CD14-positive monocyte (primary cell): ENCODE measurements around the gene OR52B2. TPM values are rescaled to one million over a fixed set of nuclear protein-coding genes. Genes with fewer than 3 reads are reported as not detected.

ENCODE experiments used
- DNase-seq, 3 donors: peaks; one replicate each; pipeline ENCODE4 v3.0.0-alpha.2; 2011 to 2022
- H2AFZ ChIP-seq: 2 replicates; pipeline ENCODE4 v1.6.0; 2012; ENCODE audit warnings: mild to moderate bottlenecking, low read depth, low read length, inconsistent platforms; ENCODE audit not compliant: insufficient read depth, poor library complexity, severe bottlenecking
- H3K27ac ChIP-seq, 2 donors: 1 replicate in 1 of 2; 2 replicates in 1 of 2; pipeline ENCODE4 v1.5.1; 2012 to 2013; ENCODE audit warnings: low read length in 2 of 2, control low read depth in 1 of 2, inconsistent platforms in 1 of 2, low read depth in 1 of 2, mild to moderate bottlenecking in 1 of 2
- H3K27me3 ChIP-seq, 2 donors: one replicate each; pipeline versions ENCODE4 v1.6.0 to v1.6.1; 2011 to 2013; ENCODE audit warnings: low read length in 2 of 2; ENCODE audit not compliant: control insufficient read depth in 2 of 2, insufficient read depth in 2 of 2
- H3K36me3 ChIP-seq, 2 donors: replicated peaks in 1 of 2; 1 replicate in 1 of 2; 2 replicates in 1 of 2; pipeline versions ENCODE4 v1.5.1 to v1.6.1; 2012 to 2013; ENCODE audit warnings: low read length in 2 of 2, control low read depth in 1 of 2, inconsistent platforms in 1 of 2, mild to moderate bottlenecking in 1 of 2; ENCODE audit not compliant: insufficient read depth in 2 of 2, control insufficient read depth in 1 of 2
- H3K4me1 ChIP-seq, 2 donors: 1 replicate in 1 of 2; 2 replicates in 1 of 2; pipeline versions ENCODE4 v1.5.1 to v1.6.1; 2012 to 2013; ENCODE audit warnings: low read length in 2 of 2, control low read depth in 1 of 2, inconsistent platforms in 1 of 2, mild to moderate bottlenecking in 1 of 2, moderate library complexity in 1 of 2; ENCODE audit not compliant: insufficient read depth in 2 of 2, control insufficient read depth in 1 of 2
- H3K4me2 ChIP-seq: replicated peaks from 2 replicates; pipeline ENCODE3; 2012; ENCODE audit warnings: low read length, moderate library complexity, mild to moderate bottlenecking; ENCODE audit not compliant: poor library complexity, severe bottlenecking; ENCODE audit errors: extremely low read depth
- H3K4me3 ChIP-seq, 3 experiments: fragments of 200-600 bp in 1 of 3; sonication (generic) in 1 of 3; replicated peaks in 1 of 3; 1 replicate in 2 of 3; 2 replicates in 1 of 3; pipeline ENCODE4 v1.5.1; 2011 to 2013; ENCODE audit warnings: low read length in 3 of 3, mild to moderate bottlenecking in 3 of 3, control low read depth in 2 of 3, low read depth in 2 of 3, inconsistent platforms in 1 of 3, moderate library complexity in 1 of 3
- H3K79me2 ChIP-seq: 2 replicates; pipeline ENCODE4 v1.6.0; 2012; ENCODE audit warnings: mild to moderate bottlenecking, control low read depth, inconsistent platforms, low read length, moderate library complexity; ENCODE audit not compliant: insufficient read depth
- H3K9ac ChIP-seq: 2 replicates; pipeline ENCODE4 v1.6.0; 2017; ENCODE audit warnings: low read length, mild to moderate bottlenecking; ENCODE audit not compliant: insufficient read depth, poor library complexity, severe bottlenecking
- H3K9me3 ChIP-seq, 2 donors: replicated peaks in 1 of 2; 1 replicate in 1 of 2; 2 replicates in 1 of 2; pipeline versions ENCODE4 v1.5.1 to v1.6.1; 2012 to 2013; ENCODE audit warnings: low read length in 2 of 2, control low read depth in 1 of 2; ENCODE audit not compliant: control insufficient read depth in 1 of 2, insufficient read depth in 1 of 2
- H4K20me1 ChIP-seq: 2 replicates; pipeline ENCODE4 v1.6.0; 2012; ENCODE audit warnings: mild to moderate bottlenecking, low read length, control low read depth, moderate library complexity; ENCODE audit not compliant: insufficient read depth
- H3K27ac Mint-ChIP-seq, 7 donors: one replicate each; pipeline ENCODE4 v1.8.0; 2020; ENCODE audit warnings: mild to moderate bottlenecking in 7 of 7, mixed read lengths in 7 of 7, moderate library complexity in 6 of 7, inconsistent platforms in 2 of 7
- H3K27me3 Mint-ChIP-seq, 3 donors: one replicate each; pipeline ENCODE4 v1.8.0; 2021 to 2022; ENCODE audit warnings: low read depth in 3 of 3, mild to moderate bottlenecking in 3 of 3, mixed read lengths in 3 of 3, moderate library complexity in 3 of 3, inconsistent platforms in 1 of 3
- H3K36me3 Mint-ChIP-seq, 2 donors: one replicate each; pipeline ENCODE4 v1.8.0; 2020; ENCODE audit warnings: mixed read lengths in 2 of 2, inconsistent platforms in 1 of 2, mild to moderate bottlenecking in 1 of 2
- H3K4me1 Mint-ChIP-seq: one replicate; pipeline ENCODE4 v1.8.0; 2020; ENCODE audit warnings: mild to moderate bottlenecking, mixed read lengths
- H3K4me3 Mint-ChIP-seq, 2 donors: one replicate each; pipeline ENCODE4 v1.8.0; 2020; ENCODE audit warnings: mild to moderate bottlenecking in 2 of 2, mixed read lengths in 2 of 2, moderate library complexity in 1 of 2
- H3K9me3 Mint-ChIP-seq, 7 donors: one replicate each; pipeline ENCODE4 v1.8.0; 2020 to 2022; ENCODE audit warnings: mixed read lengths in 7 of 7, mild to moderate bottlenecking in 6 of 7, moderate library complexity in 6 of 7, inconsistent platforms in 2 of 7
- WGBS: methylation state at CpG from one replicate; pipeline ENCODE4 v1.1.5; 2013; ENCODE audit warnings: missing lambda C conversion rate; ENCODE audit not compliant: insufficient coverage; 5-methylcytosine and 5-hydroxymethylcytosine counted together
- intact Hi-C, 2 donors: fragments of 100-400 bp; cut with micrococcal nuclease; formaldehyde crosslinking; loops; one replicate each; pipeline versions ENCODE4 v1.15.0 to v1.15.1; 2023
- polyA plus RNA-seq, 3 donors: library from polyadenylated mRNA; depleted of rRNA in 1 of 3; unstranded in 2 of 3; stranded (reverse) in 1 of 3; fragments of 300-500 nt in 2 of 3; fragments of >200 nt in 1 of 3; fragmentation: Illumina TruSeq in 2 of 3; gene quantifications; 1 replicate in 2 of 3; 2 replicates in 1 of 3; pipeline ENCODE4 v1.2.3, GENCODE V29; 2012 to 2021
- TF ChIP-seq, protein P1 (sequence below): fragments of 200-600 bp; IDR thresholded peaks from one replicate; pipeline ENCODE4 v1.8.0; 2022; ENCODE audit warnings: antibody characterized with exemption, mild to moderate bottlenecking

The OR52B2 gene
- polyA plus RNA-seq, 3 donors = not detected

- H3K27me3 Mint-ChIP-seq = peaks cover 0 to 2% (median under 1%) of the 10 kb centered on the region in 3 donors
- TF ChIP-seq, protein P1, sequence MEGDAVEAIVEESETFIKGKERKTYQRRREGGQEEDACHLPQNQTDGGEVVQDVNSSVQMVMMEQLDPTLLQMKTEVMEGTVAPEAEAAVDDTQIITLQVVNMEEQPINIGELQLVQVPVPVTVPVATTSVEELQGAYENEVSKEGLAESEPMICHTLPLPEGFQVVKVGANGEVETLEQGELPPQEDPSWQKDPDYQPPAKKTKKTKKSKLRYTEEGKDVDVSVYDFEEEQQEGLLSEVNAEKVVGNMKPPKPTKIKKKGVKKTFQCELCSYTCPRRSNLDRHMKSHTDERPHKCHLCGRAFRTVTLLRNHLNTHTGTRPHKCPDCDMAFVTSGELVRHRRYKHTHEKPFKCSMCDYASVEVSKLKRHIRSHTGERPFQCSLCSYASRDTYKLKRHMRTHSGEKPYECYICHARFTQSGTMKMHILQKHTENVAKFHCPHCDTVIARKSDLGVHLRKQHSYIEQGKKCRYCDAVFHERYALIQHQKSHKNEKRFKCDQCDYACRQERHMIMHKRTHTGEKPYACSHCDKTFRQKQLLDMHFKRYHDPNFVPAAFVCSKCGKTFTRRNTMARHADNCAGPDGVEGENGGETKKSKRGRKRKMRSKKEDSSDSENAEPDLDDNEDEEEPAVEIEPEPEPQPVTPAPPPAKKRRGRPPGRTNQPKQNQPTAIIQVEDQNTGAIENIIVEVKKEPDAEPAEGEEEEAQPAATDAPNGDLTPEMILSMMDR = no peak
- no peak within 1 kb of the TSS for H3K9ac ChIP-seq
- peaks cover 19% of the 10 kb centered on the region for H3K79me2 ChIP-seq
- H3K4me1 Mint-ChIP-seq = peaks cover 64% of the 10 kb centered on the region
- H3K27me3 ChIP-seq = no peaks in the 10 kb centered on the region
- H3K36me3 ChIP-seq = peaks cover 22 to 47% of the 10 kb centered on the region in 2 donors
- H3K27ac Mint-ChIP-seq = peak within 1 kb of the TSS; percentile 100
- no peak within 1 kb of the TSS for H3K4me3 Mint-ChIP-seq
- peaks cover 0 to 4% (median 2%) of the 10 kb centered on the region in 7 donors for H3K9me3 Mint-ChIP-seq
- no peaks in the 10 kb centered on the region for H4K20me1 ChIP-seq
- peak within 1 kb of the TSS in 1 of 3 experiments; percentile 20 for H3K4me3 ChIP-seq
- WGBS = no CpG with 5 or more reads among the region's 1 CpG
- peak in 1 of 3 donors; percentile 25 for DNase-seq
- peaks cover 55 to 65% of the 10 kb centered on the region in 2 donors for H3K36me3 Mint-ChIP-seq
- intact Hi-C loops = no loop called here
- no peaks in the 10 kb centered on the region for H3K9me3 ChIP-seq
- H3K4me2 ChIP-seq = peak within 1 kb of the TSS; percentile 28
- peaks cover 56 to 69% of the 10 kb centered on the region in 2 donors for H3K4me1 ChIP-seq
- peak within 1 kb of the TSS; percentile 67 to 100 for H3K27ac ChIP-seq
- no peak within 1 kb of the TSS for H2AFZ ChIP-seq
Measured at GRCh38 chr11:6205366-6205765, 35.2 kb upstream of the OR52B2 start, which contains the start of gene C11orf42. Gene C11orf42 (plus strand): TSS chr11:6205557. CDS start chr11:6205616, 59 bp downstream.

DNA sequence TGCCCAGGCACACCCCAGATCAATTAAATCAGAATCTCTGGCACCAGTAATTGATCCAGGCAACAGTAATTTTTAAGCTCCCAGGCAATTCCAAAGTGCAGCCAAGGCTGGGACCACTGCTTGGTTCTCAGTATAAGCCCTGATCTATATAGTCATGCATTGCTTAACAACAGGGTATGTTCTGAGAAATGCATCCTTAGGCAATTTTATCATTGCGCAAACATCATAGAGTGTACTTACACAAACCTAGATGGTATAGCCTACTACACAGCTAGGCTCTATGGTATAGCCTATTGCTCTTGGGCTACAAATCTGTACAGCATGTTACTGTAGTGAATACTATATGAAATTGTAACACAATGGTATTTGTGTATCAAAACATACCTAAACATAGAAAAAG, 34.6 kb upstream of the OR52B2 start:
- peak overlapping the region; percentile 28 for H3K4me2 ChIP-seq
- no peaks in the 10 kb centered on the region for H3K9me3 ChIP-seq
- Mint-ChIP-seq H3K36me3 (peaks cover 61 to 62% of the 10 kb centered on the region in 2 donors), H3K4me1 (peaks cover 70% of the 10 kb centered on the region), H3K27me3 (peaks cover 0 to 2% (median 1%) of the 10 kb centered on the region in 3 donors), H3K4me3 (no peak overlapping the region), H3K27ac (peak overlapping the region; percentile 100), H3K9me3 (peaks cover 0 to 4% (median 2%) of the 10 kb centered on the region in 7 donors)
- no peaks in the 10 kb centered on the region for H3K27me3 ChIP-seq
- no peak overlapping the region for H3K9ac ChIP-seq
- H4K20me1 ChIP-seq = no peaks in the 10 kb centered on the region
- TF ChIP-seq, protein P1 = no peak
- WGBS = 0% methylated on average over 1 of the region's 1 CpG
- intact Hi-C loops = loop anchor here in 1 of 2 donors (5.0 kb wide), 1 partner anchor 77 kb away; no protein-coding TSS in a partner anchor
- peaks cover 16 to 41% of the 10 kb centered on the region in 2 donors for H3K36me3 ChIP-seq
- H3K27ac ChIP-seq = peak overlapping the region; percentile 37 to 100
- peaks cover 63 to 76% of the 10 kb centered on the region in 2 donors for H3K4me1 ChIP-seq
- peaks cover 19% of the 10 kb centered on the region for H3K79me2 ChIP-seq
- peak; percentile 81 to 97 (median 94) for DNase-seq
- no peak overlapping the region for H2AFZ ChIP-seq
- peak overlapping the region in 1 of 3 experiments; percentile 20 for H3K4me3 ChIP-seq
